Astrocyte of the cerebellum (primary cell): ENCODE measurements around the gene PSMD1.

Source experiments
- DNase-seq: peaks from one replicate; pipeline ENCODE4 v3.0.0-alpha.2; 2011; ENCODE audit warnings: low read depth
- H3K4me3 ChIP-seq: 2 replicates; pipeline ENCODE4 v1.5.1; 2011; ENCODE audit warnings: mild to moderate bottlenecking, low read depth, low read length, moderate library complexity
- in situ Hi-C: cut with HindIII; loops from 2 replicates; pipeline ENCODE4 v1.10.0; 2017; ENCODE audit warnings: low sequenced_read_pairs
- TF ChIP-seq, protein P1 (sequence below): IDR thresholded peaks from 2 replicates; pipeline ENCODE4 v1.5.1; 2012; ENCODE audit warnings: low read length, low read depth, moderate library complexity, mild to moderate bottlenecking; ENCODE audit errors: missing control alignments

PSMD1 gene

DNA sequence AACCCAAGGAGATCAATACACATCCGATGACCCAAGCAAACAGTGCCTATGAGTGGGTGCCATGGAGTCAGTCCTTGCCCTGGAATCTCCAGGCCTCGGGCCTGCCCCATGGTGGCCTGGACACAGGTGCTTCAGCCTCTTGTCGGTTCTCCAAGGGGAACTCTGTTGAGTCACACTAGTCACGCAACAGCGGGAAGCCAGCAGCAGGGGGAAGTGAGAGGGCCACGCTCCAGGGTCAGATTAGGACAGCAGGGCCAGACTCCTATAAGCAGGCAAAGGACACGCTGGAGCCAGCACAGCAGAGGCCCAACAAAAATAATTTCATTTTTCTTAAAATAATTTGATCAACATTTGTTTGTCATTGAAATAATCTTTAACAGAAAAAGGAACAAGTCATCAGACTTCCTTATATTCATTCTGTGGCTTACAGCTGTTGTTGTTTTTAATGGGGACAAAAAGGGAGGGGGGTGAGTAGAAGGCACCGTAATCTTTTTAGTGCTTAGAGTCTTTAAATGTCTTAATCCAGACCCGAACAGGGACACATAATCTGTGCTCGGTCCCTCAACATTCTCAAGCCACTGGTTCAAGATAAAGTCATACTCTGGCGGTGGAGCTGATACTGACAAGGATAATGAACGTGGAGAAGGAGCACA is 125.3 kb downstream of the PSMD1 start:
- in situ Hi-C loops: no loop called here
- TF ChIP-seq, protein P1, sequence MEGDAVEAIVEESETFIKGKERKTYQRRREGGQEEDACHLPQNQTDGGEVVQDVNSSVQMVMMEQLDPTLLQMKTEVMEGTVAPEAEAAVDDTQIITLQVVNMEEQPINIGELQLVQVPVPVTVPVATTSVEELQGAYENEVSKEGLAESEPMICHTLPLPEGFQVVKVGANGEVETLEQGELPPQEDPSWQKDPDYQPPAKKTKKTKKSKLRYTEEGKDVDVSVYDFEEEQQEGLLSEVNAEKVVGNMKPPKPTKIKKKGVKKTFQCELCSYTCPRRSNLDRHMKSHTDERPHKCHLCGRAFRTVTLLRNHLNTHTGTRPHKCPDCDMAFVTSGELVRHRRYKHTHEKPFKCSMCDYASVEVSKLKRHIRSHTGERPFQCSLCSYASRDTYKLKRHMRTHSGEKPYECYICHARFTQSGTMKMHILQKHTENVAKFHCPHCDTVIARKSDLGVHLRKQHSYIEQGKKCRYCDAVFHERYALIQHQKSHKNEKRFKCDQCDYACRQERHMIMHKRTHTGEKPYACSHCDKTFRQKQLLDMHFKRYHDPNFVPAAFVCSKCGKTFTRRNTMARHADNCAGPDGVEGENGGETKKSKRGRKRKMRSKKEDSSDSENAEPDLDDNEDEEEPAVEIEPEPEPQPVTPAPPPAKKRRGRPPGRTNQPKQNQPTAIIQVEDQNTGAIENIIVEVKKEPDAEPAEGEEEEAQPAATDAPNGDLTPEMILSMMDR: no peak
- DNase-seq: no peak
- H3K4me3 ChIP-seq: no peak overlapping the region

DNA sequence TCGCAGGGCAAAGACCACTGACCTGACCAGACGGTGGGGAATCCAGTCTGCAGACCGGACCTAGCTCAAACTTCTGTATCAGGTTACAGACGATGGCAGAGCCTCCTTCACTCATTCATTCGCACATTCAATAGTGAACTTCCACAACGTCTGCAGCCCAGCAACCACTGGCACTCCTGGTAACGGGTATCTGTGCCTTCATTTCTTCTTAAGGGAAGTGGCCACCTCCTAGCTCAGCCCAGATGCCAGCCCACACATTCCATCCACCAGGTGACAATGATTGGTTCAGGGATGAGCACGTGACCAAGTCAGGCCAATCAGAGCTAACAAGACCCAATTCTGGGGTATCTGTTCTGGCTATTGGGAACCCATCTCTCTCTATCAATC is 125.8 kb downstream of the PSMD1 start:
- H3K4me3 ChIP-seq: no peak overlapping the region
- DNase-seq: no peak
- TF ChIP-seq, protein P1: no peak
- in situ Hi-C loops: no loop called here

DNA sequence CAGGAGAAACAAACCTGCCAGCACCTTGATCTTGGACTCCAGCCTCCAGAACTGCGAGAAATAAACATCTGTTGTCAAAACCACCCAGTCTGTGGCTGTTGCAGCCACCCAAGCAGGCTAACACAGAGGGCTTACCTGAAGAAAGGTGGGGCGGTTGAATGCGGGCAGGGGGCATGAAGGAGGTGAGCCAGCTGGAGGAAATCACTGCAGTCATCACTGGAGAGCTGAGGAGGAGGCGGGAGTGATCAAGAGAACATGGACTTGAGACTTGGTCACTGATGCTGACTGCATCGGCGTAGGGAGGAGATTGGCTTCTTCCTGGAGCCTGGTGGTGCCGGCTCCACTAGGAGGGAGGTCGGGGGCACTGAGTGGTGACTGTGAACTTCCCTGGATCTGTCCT is 127.2 kb downstream of the PSMD1 start:
- TF ChIP-seq, protein P1: no peak
- DNase-seq: no peak
- in situ Hi-C loops: no loop called here
- H3K4me3 ChIP-seq: no peak overlapping the region

DNA sequence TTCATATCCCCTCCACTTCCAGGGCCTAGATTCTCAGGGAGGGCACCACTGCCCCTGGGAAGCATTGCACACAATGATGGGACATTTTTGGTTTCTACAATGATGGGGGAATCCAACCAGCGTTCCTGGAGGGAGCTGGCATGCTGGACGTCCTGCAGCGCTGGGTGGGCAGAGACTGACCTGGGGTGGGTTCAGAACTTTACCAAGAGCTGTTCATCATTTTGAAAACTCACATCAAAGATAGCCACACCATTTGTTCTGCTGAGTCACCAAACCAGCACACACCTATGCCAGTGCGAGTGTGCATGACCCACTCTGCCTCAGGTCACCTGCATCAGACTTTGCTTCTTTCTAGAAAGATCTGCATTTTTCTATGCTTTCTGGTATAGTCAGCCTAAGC is 127.7 kb downstream of the PSMD1 start:
- no peak overlapping the region for H3K4me3 ChIP-seq
- in situ Hi-C loops: no loop called here
- DNase-seq: no peak
- TF ChIP-seq, protein P1: no peak

DNA sequence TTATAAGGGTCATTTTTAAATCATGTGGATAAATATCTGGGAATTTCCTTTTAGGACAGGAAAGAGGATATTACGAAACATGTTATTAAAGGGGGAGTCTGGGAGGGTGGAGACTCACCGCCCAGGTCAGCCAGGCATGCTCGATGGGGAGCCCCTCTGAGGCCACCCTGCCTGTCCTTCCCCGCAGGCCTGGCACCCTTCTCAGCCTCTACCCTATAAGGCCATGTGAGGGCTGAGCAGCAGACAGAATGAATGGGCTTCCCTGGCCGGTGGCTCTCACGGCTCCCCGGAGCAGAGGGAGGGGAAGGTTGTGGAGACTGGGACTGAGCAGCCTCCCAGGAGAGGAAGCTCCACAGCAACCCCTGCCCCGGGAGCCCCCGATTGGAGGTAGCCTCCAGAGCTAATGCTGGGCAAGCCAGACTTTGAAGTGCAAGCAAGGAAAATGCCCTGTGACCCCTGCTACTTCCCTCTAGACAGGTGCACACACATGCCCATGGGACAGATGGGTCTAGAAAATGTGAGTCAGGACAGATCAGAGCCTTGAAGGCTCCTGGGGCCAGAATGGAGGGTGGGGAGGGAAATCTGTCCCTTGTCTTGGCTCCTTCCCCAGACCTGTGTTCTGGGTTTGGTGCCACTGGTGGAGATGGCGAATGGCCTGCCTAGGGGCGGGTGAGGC is 128.5 kb downstream of the PSMD1 start:
- TF ChIP-seq, protein P1: no peak
- H3K4me3 ChIP-seq: no peak overlapping the region
- DNase-seq: no peak
- in situ Hi-C loops: no loop called here

DNA sequence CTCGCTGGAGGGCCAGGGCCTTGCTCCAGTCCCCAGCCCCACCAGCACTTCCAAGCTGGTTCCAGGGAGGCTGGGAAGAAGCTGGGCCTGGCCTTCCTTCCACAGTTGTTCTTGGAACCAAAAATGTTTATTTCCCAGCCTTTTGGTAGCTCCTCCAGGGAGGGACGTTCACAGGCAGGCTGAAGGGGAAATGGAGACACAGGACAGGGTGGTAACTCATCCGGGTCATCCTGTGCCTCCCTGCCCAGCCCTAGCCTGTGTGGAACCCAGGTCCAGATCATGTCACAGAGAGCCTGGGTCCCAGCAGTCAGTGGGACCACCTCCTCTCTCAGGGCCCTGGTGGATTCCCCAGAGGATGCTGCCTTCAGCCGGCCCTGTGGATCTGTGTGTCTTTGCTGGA is 129.2 kb downstream of the PSMD1 start:
- TF ChIP-seq, protein P1: no peak
- no peak for DNase-seq
- no peak overlapping the region for H3K4me3 ChIP-seq
- in situ Hi-C loops: no loop called here
